Thyroid gland (tissue), 4 donors: ENCODE results near the gene SMAD3. TPM values are rescaled to one million over a fixed set of nuclear protein-coding genes. Genes with fewer than 3 reads are reported as not detected.
A peak's percentile ranks its signal among the peaks of the same experiment; 100 is the strongest.

ENCODE experiments used
- DNase-seq, 2 donors: peaks; one replicate each; pipeline ENCODE4 v3.0.0-alpha.2; 2019
- H3K27ac ChIP-seq, 3 donors: fragments of 200-600 bp; sonication (generic); 1 replicate in 2 of 3; 2 replicates in 1 of 3; pipeline ENCODE4 v1.5.1; 2016 to 2019; ENCODE audit warnings: mild to moderate bottlenecking in 1 of 3, moderate library complexity in 1 of 3
- H3K27me3 ChIP-seq: fragments of 200-600 bp; sonication (generic); one replicate; pipeline ENCODE4 v1.5.1; 2019
- H3K36me3 ChIP-seq, 2 donors: fragments of 200-600 bp; sonication (generic); one replicate each; pipeline ENCODE4 v1.5.1; 2016 to 2019
- H3K4me1 ChIP-seq, 2 donors: fragments of 200-600 bp; sonication (generic); one replicate each; pipeline ENCODE4 v1.5.1; 2017 to 2019
- H3K4me3 ChIP-seq, 3 donors: fragments of 200-600 bp; sonication (generic); replicated peaks in 1 of 3; 1 replicate in 2 of 3; 2 replicates in 1 of 3; pipeline ENCODE4 v1.5.1; 2016; ENCODE audit warnings: mild to moderate bottlenecking in 1 of 3
- H3K9me3 ChIP-seq: fragments of 200-600 bp; sonication (generic); one replicate; pipeline ENCODE4 v1.5.1; 2017
- CTCF ChIP-seq, 6 experiments: fragments of 200-600 bp in 3 of 6; fragments of 450-650 bp in 3 of 6; sonication (generic) in 3 of 6; IDR thresholded peaks; one replicate each; pipeline ENCODE4 v1.5.1; 2016 to 2019; ENCODE audit warnings: antibody characterized with exemption in 6 of 6, mild to moderate bottlenecking in 2 of 6, inconsistent platforms in 1 of 6, moderate library complexity in 1 of 6
- POLR2A ChIP-seq, 2 donors: fragments of 450-650 bp; IDR thresholded peaks; one replicate each; pipeline ENCODE4 v1.6.1; 2017; ENCODE audit warnings: antibody characterized with exemption in 2 of 2, mild to moderate bottlenecking in 2 of 2, moderate library complexity in 1 of 2
- WGBS, 2 donors: methylation state at CpG; one replicate each; pipeline ENCODE4 v1.1.5; 2017; 5-methylcytosine and 5-hydroxymethylcytosine counted together
- intact Hi-C: fragments of 100-400 bp; cut with DNase I; formaldehyde crosslinking; loops from one replicate; pipeline ENCODE4 v1.15.1; 2023
- total RNA-seq, 4 donors: library from RNA; depleted of rRNA; stranded (reverse); fragments of >200 nt; gene quantifications; one replicate each; pipeline ENCODE4 v1.2.3, GENCODE V29; 2016

The SMAD3 gene
- total RNA-seq, 4 donors from 2014 or later = 33.6 to 66.5 (median 47.3) TPM

GRCh38 chr15:67030036-67030762 is 35.2 kb upstream of the SMAD3 start:
- H3K4me3 ChIP-seq = no peak overlapping the region
- H3K9me3 ChIP-seq = no peaks in the 10 kb centered on the region
- no peak for DNase-seq
- intact Hi-C loops = no loop called here
- no peaks in the 10 kb centered on the region for H3K36me3 ChIP-seq
- peaks cover 20 to 27% of the 10 kb centered on the region in 2 donors for H3K4me1 ChIP-seq
- TF ChIP-seq CTCF (IDR thresholded peaks at IDR 0.05) = no peak
- TF ChIP-seq POLR2A (IDR thresholded peaks at IDR 0.05) = no peak
- H3K27ac ChIP-seq = no peak overlapping the region
- H3K27me3 ChIP-seq = no peaks in the 10 kb centered on the region
- WGBS, 2 donors = 93 to 97% methylated on average over 5 of the region's 5 CpGs

GRCh38 chr15:67031331-67031730 is 34.1 kb upstream of the SMAD3 start:
- Histone ChIP-seq H3K36me3 (no peaks in the 10 kb centered on the region), H3K9me3 (no peaks in the 10 kb centered on the region), H3K4me1 (peaks cover 9 to 16% of the 10 kb centered on the region in 2 donors), H3K27me3 (no peaks in the 10 kb centered on the region), H3K27ac (no peak overlapping the region), H3K4me3 (no peak overlapping the region)
- intact Hi-C loops = no loop called here
- TF ChIP-seq POLR2A (IDR thresholded peaks at IDR 0.05) (no peak), CTCF (IDR thresholded peaks at IDR 0.05) (no peak)
- no peak for DNase-seq

DNA sequence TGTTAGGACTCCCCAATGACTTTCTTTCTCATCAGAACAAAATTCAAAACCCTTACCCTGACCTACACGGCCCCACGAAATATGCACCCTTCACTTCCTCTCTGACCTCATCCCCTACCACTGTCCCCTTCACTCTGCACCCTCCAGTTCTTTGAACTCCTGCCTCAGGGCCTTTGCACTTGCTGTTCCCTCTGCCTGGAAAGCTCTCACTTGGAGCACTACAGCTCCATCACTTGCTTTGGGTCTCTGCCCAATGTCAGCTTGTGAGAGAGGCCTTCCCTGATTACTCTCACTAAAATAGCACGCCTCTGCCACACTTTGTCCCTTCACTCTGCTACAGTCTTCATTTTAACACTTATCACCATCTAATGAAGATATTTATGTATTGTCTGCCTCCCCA is 32.8 kb upstream of the SMAD3 start:
- Histone ChIP-seq H3K4me3 (no peak overlapping the region), H3K27ac (no peak overlapping the region), H3K27me3 (no peaks in the 10 kb centered on the region), H3K9me3 (no peaks in the 10 kb centered on the region), H3K36me3 (no peaks in the 10 kb centered on the region), H3K4me1 (peaks cover 6 to 12% of the 10 kb centered on the region in 2 donors)
- TF ChIP-seq CTCF (IDR thresholded peaks at IDR 0.05) = no peak
- TF ChIP-seq POLR2A (IDR thresholded peaks at IDR 0.05) = no peak
- WGBS, 2 donors = 95 to 96% methylated on average over 3 of the region's 3 CpGs
- no peak for DNase-seq
- intact Hi-C loops = no loop called here

- 69 to 71% methylated on average over 9 to 12 of the region's 12 CpGs for WGBS, 2 donors
- Histone ChIP-seq H3K4me3 (peak overlapping the region in 1 of 3 donors; percentile 20), H3K27ac (no peak overlapping the region)
These were observed 32.4 kb upstream of the SMAD3 start for GRCh38 chr15:67033012-67033411.

More at GRCh38 chr15:67033012-67033411, 32.4 kb upstream of the SMAD3 start:
- TF ChIP-seq CTCF (IDR thresholded peaks at IDR 0.05) (no peak), POLR2A (IDR thresholded peaks at IDR 0.05) (no peak)
- H3K4me1 ChIP-seq = peaks cover 6 to 12% of the 10 kb centered on the region in 2 donors
- H3K36me3 ChIP-seq = no peaks in the 10 kb centered on the region
- H3K9me3 ChIP-seq = no peaks in the 10 kb centered on the region
- H3K27me3 ChIP-seq = no peaks in the 10 kb centered on the region
- DNase-seq = no peak
- intact Hi-C loops = no loop called here
